OCI-LY7 (cell line): ENCODE data around the gene IQGAP2. TPM values are rescaled to one million over a fixed set of nuclear protein-coding genes. Genes with fewer than 3 reads are reported as not detected.

Experiments
- BruUV-seq: library from RNA; stranded (reverse); fragments of 400-500 nt; replicated peaks from 2 replicates; lab custom pipeline; 2021; lab: Mats Ljungman, UMichigan
- CTCF ChIA-PET: fragments of 300-600 bp; sonication (Branson Sonifier 250); formaldehyde crosslinking; loops from one replicate; lab custom pipeline; 2022; ENCODE audit warnings: antibody characterized with exemption; ENCODE audit not compliant: unreplicated experiment; lab: Charles Lee
- POLR2A ChIA-PET: fragments of 300-600 bp; sonication (Branson Sonifier 250); formaldehyde crosslinking; loops from one replicate; lab custom pipeline; 2022; ENCODE audit warnings: antibody characterized with exemption; lab: Charles Lee
- DNase-seq: peaks from one replicate; pipeline ENCODE4 v3.0.0-alpha.2; 2015; ENCODE audit warnings: low spot score
- H2AFZ ChIP-seq: fragments of 200-600 bp; sonication (generic), shearing (Covaris generic); 2 replicates; pipeline ENCODE4 v1.6.1; 2014; ENCODE audit warnings: mild to moderate bottlenecking, antibody characterized with exemption, low read length, moderate library complexity
- H3K27ac ChIP-seq: fragments of 200-600 bp; sonication (generic); 2 replicates; pipeline ENCODE4 v1.5.1; 2014; ENCODE audit warnings: mixed run types, low read depth, mild to moderate bottlenecking, moderate library complexity, low read length, inconsistent platforms; ENCODE audit not compliant: poor library complexity, severe bottlenecking
- H3K36me3 ChIP-seq: fragments of 200-600 bp; sonication (generic); 2 replicates; pipeline ENCODE4 v1.6.1; 2014; ENCODE audit warnings: mild to moderate bottlenecking, antibody characterized with exemption, low read length, moderate library complexity, mixed read lengths; ENCODE audit not compliant: insufficient read depth
- H3K4me1 ChIP-seq: fragments of 200-600 bp; sonication (generic); 2 replicates; pipeline ENCODE4 v1.5.1; 2014; ENCODE audit warnings: mild to moderate bottlenecking, low read length; ENCODE audit not compliant: insufficient read depth, poor library complexity, severe bottlenecking
- H3K4me2 ChIP-seq: fragments of 200-600 bp; sonication (generic); 2 replicates; pipeline ENCODE4 v1.6.1; 2014; ENCODE audit warnings: mild to moderate bottlenecking, low read length
- H3K4me3 ChIP-seq: fragments of 200-600 bp; sonication (generic); 2 replicates; pipeline ENCODE4 v1.5.1; 2014; ENCODE audit warnings: mild to moderate bottlenecking, low read depth, low read length; ENCODE audit not compliant: poor library complexity, severe bottlenecking
- H3K79me2 ChIP-seq: fragments of 200-600 bp; sonication (generic); 2 replicates; pipeline ENCODE4 v1.6.1; 2016; ENCODE audit warnings: low read depth, mild to moderate bottlenecking, low read length, moderate library complexity, mixed read lengths; ENCODE audit not compliant: insufficient read depth
- H3K9me2 ChIP-seq: fragments of 200-600 bp; sonication (generic); 2 replicates; pipeline ENCODE4 v1.6.1; 2016; ENCODE audit warnings: mild to moderate bottlenecking, low read length, mixed read lengths; ENCODE audit not compliant: insufficient read depth
- H3K9me3 ChIP-seq: fragments of 200-600 bp; sonication (generic); 2 replicates; pipeline ENCODE4 v1.6.1; 2014; ENCODE audit warnings: mild to moderate bottlenecking, mixed run types, low read length, mixed read lengths
- H4K20me1 ChIP-seq: fragments of 200-600 bp; sonication (generic); 2 replicates; pipeline ENCODE4 v1.6.1; 2014; ENCODE audit warnings: mild to moderate bottlenecking, antibody characterized with exemption, low read length, moderate library complexity, mixed read lengths; ENCODE audit not compliant: insufficient read depth
- CTCF ChIP-seq: fragments of 200-600 bp; sonication (generic); conservative IDR thresholded peaks from 2 replicates; pipeline ENCODE4 v1.5.1; 2014; ENCODE audit warnings: mild to moderate bottlenecking, antibody characterized with exemption, low read length, moderate library complexity, mixed read lengths
- EZH2phosphoT487 ChIP-seq: fragments of 200-600 bp; sonication (generic); IDR thresholded peaks from 2 replicates; pipeline ENCODE4 v1.6.1; 2018; ENCODE audit warnings: low read depth, borderline replicate concordance, mild to moderate bottlenecking, mixed run types, antibody characterized with exemption, low read length, moderate library complexity, mixed read lengths
- intact Hi-C: fragments of 100-400 bp; cut with micrococcal nuclease; formaldehyde crosslinking; loops from one replicate; pipeline ENCODE4 v1.10.0; 2022; ENCODE audit not compliant: unreplicated experiment
- total RNA-seq, 2 experiments: library from RNA; depleted of rRNA in 1 of 2; stranded (reverse); fragments of >200 nt in 1 of 2; shearing (Covaris generic) in 1 of 2; gene quantifications; 2 replicates each; pipeline ENCODE4 v1.2.3, GENCODE V29; 2014 to 2022

IQGAP2 gene
- total RNA-seq, 2 experiments from 2014 or later: 30.0 to 50.2 TPM

- no peaks in the 10 kb centered on the region for H3K79me2 ChIP-seq
- intact Hi-C loops: no loop called here
- H3K9me3 ChIP-seq: no peaks in the 10 kb centered on the region
- ChIA-PET CTCF (no interaction called here), POLR2A (interaction anchor here (1.4 to 1.5 kb wide), 2 partner anchors 9 to 43 kb away, joined by 4 to 6 read pairs; no protein-coding TSS in a partner anchor)
- no TSS peak for BruUV-seq
- no peak for TF ChIP-seq CTCF
- no peak for TF ChIP-seq EZH2phosphoT487
- H3K36me3 ChIP-seq: no peaks in the 10 kb centered on the region
- no peaks in the 10 kb centered on the region for H4K20me1 ChIP-seq
- H3K4me1 ChIP-seq: peaks cover 3% of the 10 kb centered on the region
- DNase-seq: no peak
- H3K9me2 ChIP-seq: no peaks in the 10 kb centered on the region
- no peak overlapping the region for H3K27ac ChIP-seq
- H3K4me3 ChIP-seq: no peak overlapping the region
- no peak overlapping the region for H3K4me2 ChIP-seq
- H2AFZ ChIP-seq: peak overlapping the region; percentile 29; the same call in 1 of the 2 replicates
Measured at GRCh38 chr5:76393035-76393680, 9.9 kb upstream of the IQGAP2 start.

DNA sequence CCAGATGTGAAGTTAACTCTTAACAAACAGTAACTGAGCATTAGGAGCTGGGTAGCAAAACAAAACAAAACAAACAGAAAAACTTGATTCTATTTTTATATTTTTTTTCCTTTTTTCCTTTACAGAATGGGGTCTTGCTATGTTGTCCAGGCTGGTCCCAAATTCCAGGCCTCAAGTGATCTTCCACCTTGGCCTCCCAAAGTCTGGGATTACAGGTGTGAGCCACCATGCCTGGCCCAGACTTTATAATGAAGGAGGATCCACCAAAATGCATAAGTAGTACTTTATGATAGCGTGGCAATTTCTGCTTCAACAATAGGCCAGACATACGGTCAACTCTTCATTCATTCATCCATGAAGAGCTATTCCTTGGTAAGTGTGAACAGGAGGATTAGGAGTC lies 5.9 kb upstream of the IQGAP2 start:
- no peaks in the 10 kb centered on the region for H3K79me2 ChIP-seq
- no peak overlapping the region for H2AFZ ChIP-seq
- no peaks in the 10 kb centered on the region for H4K20me1 ChIP-seq
- H3K27ac ChIP-seq: no peak overlapping the region
- ChIA-PET POLR2A (interaction anchor here (0.5 to 3.4 kb wide), 3 partner anchors 11 to 77 kb away, joined by 3 to 16 read pairs (median 5); no protein-coding TSS in a partner anchor), CTCF (no interaction called here)
- H3K9me2 ChIP-seq: no peaks in the 10 kb centered on the region
- BruUV-seq: no TSS peak
- DNase-seq: no peak
- no peak overlapping the region for H3K4me3 ChIP-seq
- TF ChIP-seq CTCF (no peak), EZH2phosphoT487 (no peak)
- intact Hi-C loops: no loop called here
- peaks cover 20% of the 10 kb centered on the region for H3K4me1 ChIP-seq
- no peaks in the 10 kb centered on the region for H3K36me3 ChIP-seq
- no peak overlapping the region for H3K4me2 ChIP-seq
- H3K9me3 ChIP-seq: no peaks in the 10 kb centered on the region

DNA sequence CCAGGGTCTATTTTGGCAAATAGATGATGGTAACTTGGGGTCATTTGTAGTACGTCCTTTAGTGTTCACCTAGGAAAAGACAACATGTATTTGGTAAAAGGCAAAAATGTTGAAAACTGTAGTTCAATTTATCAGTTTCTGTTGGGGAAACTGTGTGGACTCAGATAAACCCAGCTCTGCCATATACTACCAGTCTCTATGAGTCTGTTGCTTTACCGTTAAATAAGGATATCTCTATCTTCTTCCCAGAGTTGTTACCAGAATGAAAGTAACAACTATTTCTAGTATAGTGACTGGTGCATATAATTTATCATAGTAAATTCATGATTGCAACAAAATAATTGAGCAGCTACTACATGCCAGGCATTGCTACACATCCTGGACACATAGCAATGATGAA lies 3.8 kb upstream of the IQGAP2 start:
- H3K36me3 ChIP-seq: no peaks in the 10 kb centered on the region
- H2AFZ ChIP-seq: no peak overlapping the region
- no TSS peak for BruUV-seq
- no peaks in the 10 kb centered on the region for H3K9me3 ChIP-seq
- POLR2A ChIA-PET: interaction anchor here (0.5 to 3.4 kb wide), 3 partner anchors 47 to 198 kb away, joined by 3 to 16 read pairs (median 4); no protein-coding TSS in a partner anchor
- CTCF ChIA-PET: no interaction called here
- TF ChIP-seq EZH2phosphoT487 (no peak), CTCF (no peak)
- H3K27ac ChIP-seq: no peak overlapping the region
- H3K4me1 ChIP-seq: peaks cover 24% of the 10 kb centered on the region
- H3K9me2 ChIP-seq: no peaks in the 10 kb centered on the region
- H3K4me3 ChIP-seq: no peak overlapping the region
- intact Hi-C loops: no loop called here
- no peak for DNase-seq
- H4K20me1 ChIP-seq: no peaks in the 10 kb centered on the region
- peaks cover 2% of the 10 kb centered on the region; the same call in 1 of the 2 replicates for H3K79me2 ChIP-seq
- no peak overlapping the region for H3K4me2 ChIP-seq
